SK-N-MC (cell line): ENCODE measurements around the gene JAZF1.

Experiments used
- EZH2 ChIP-seq: fragments of 200-600 bp; sonication (generic); IDR thresholded peaks from one replicate; pipeline ENCODE4 v1.6.1; 2017; ENCODE audit warnings: antibody characterized with exemption
- FOXP2 ChIP-seq: optimal IDR thresholded peaks from 2 replicates; pipeline ENCODE3; 2011; ENCODE audit warnings: mild to moderate bottlenecking, moderate library complexity; ENCODE audit not compliant: insufficient read depth; ENCODE audit errors: extremely low read length, control extremely low read depth
- POLR2AphosphoS5 ChIP-seq: IDR thresholded peaks from 2 replicates; pipeline ENCODE4 v1.6.1; 2012; ENCODE audit warnings: mild to moderate bottlenecking, low read depth, low read length, borderline replicate concordance

- TF ChIP-seq EZH2 (no peak), POLR2AphosphoS5 (no peak), FOXP2 (no peak)
These were observed 21.6 kb upstream of the JAZF1 start for GRCh38 chr7:28202222-28202621.
